Liver (tissue), 3 donors: ENCODE measurements around the gene ACAT2.

Experiments used
- ATF3 ChIP-seq: IDR thresholded peaks from 2 replicates; pipeline ENCODE4 v1.6.1; 2016; ENCODE audit warnings: antibody characterized with exemption
- CTCF ChIP-seq: fragments of 150-350 bp; IDR thresholded peaks from 2 replicates; pipeline ENCODE4 v1.5.1; 2017; ENCODE audit warnings: improper control_type of control experiment, low read depth, low read length; ENCODE audit not compliant: missing input control
- EGR1 ChIP-seq, 2 donors: IDR thresholded peaks; 2 replicates each; pipeline ENCODE4 v1.6.1; 2016 to 2018; ENCODE audit warnings: antibody characterized with exemption in 2 of 2, low read depth in 2 of 2
- FOXA2 ChIP-seq: IDR thresholded peaks from 2 replicates; pipeline ENCODE4 v1.6.1; 2016; ENCODE audit warnings: antibody characterized with exemption
- GABPA ChIP-seq, 2 donors: IDR thresholded peaks in 1 of 2; conservative IDR thresholded peaks in 1 of 2; 2 replicates each; pipeline ENCODE4 v1.6.1; 2016; ENCODE audit warnings: antibody characterized with exemption in 2 of 2, mild to moderate bottlenecking in 1 of 2, moderate library complexity in 1 of 2
- HNF4G ChIP-seq: IDR thresholded peaks from 2 replicates; pipeline ENCODE4 v1.6.1; 2016; ENCODE audit warnings: antibody characterized with exemption
- JUND ChIP-seq, 2 donors: IDR thresholded peaks; 2 replicates each; pipeline ENCODE4 v1.6.1; 2016; ENCODE audit warnings: antibody characterized with exemption in 2 of 2
- MAX ChIP-seq: IDR thresholded peaks from 2 replicates; pipeline ENCODE4 v1.6.1; 2016; ENCODE audit warnings: antibody characterized with exemption
- RAD21 ChIP-seq, 2 donors: IDR thresholded peaks; 2 replicates each; pipeline ENCODE4 v1.6.1; 2016; ENCODE audit warnings: antibody characterized with exemption in 2 of 2, mild to moderate bottlenecking in 2 of 2
- RXRA ChIP-seq, 2 donors: IDR thresholded peaks; 2 replicates each; pipeline ENCODE4 v1.6.1; 2017 to 2018; ENCODE audit warnings: antibody characterized with exemption in 2 of 2, mild to moderate bottlenecking in 1 of 2
- SP1 ChIP-seq: IDR thresholded peaks from 2 replicates; pipeline ENCODE4 v1.6.1; 2018; ENCODE audit warnings: antibody characterized with exemption, mild to moderate bottlenecking
- TAF1 ChIP-seq: conservative IDR thresholded peaks from 2 replicates; pipeline ENCODE4 v1.6.1; 2016; ENCODE audit warnings: antibody characterized with exemption, mild to moderate bottlenecking
- YY1 ChIP-seq: IDR thresholded peaks from 2 replicates; pipeline ENCODE4 v1.6.1; 2016; ENCODE audit warnings: antibody characterized with exemption, mild to moderate bottlenecking
- TF ChIP-seq, protein P1 (sequence below): IDR thresholded peaks from 2 replicates; pipeline ENCODE4 v1.6.1; 2016; ENCODE audit warnings: antibody characterized with exemption, mild to moderate bottlenecking
- donor health status: healthy.
- donor health status: healthy.

DNA sequence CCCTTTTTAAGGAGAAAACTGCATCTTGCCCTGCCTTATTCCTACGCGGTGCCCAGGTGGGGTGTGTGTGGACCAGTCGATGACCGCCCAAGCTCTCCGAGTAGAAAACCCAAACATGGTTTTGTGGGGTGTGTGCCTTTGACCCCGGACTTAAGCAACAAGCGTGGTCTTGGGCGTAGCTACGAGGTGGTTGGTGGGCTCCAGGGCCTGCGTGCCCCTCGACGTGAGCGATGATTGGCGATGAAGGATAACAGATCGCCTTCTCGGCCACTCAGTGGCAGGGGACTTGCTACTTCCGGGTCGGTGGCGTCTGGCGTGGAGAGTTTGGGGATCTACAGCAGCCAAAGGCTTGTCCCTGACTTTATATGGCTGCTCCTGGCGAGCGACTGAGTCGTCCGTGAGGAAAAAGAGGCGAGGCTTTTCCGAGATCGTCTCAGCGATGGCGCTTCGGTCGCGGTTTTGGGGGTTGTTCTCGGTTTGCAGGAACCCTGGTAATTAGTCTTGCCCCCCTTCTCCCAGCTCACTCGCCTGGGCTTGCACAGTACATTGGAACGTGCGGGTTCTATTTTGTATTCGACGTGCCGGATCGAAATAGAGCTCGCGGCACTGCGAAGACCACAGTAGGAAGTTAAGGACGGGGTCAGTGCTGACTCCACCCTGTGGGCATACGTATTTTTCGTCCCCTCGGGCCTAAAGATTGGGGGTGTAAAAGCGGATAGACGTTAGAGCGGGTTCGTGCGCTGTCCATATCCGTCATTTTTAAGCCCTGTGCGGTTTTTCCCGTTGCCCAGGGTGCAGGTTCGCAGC, 28.5 kb downstream of the ACAT2 start, which contains the start of gene MRPL18:
- no peak for TF ChIP-seq CTCF
- TF ChIP-seq, protein P1, sequence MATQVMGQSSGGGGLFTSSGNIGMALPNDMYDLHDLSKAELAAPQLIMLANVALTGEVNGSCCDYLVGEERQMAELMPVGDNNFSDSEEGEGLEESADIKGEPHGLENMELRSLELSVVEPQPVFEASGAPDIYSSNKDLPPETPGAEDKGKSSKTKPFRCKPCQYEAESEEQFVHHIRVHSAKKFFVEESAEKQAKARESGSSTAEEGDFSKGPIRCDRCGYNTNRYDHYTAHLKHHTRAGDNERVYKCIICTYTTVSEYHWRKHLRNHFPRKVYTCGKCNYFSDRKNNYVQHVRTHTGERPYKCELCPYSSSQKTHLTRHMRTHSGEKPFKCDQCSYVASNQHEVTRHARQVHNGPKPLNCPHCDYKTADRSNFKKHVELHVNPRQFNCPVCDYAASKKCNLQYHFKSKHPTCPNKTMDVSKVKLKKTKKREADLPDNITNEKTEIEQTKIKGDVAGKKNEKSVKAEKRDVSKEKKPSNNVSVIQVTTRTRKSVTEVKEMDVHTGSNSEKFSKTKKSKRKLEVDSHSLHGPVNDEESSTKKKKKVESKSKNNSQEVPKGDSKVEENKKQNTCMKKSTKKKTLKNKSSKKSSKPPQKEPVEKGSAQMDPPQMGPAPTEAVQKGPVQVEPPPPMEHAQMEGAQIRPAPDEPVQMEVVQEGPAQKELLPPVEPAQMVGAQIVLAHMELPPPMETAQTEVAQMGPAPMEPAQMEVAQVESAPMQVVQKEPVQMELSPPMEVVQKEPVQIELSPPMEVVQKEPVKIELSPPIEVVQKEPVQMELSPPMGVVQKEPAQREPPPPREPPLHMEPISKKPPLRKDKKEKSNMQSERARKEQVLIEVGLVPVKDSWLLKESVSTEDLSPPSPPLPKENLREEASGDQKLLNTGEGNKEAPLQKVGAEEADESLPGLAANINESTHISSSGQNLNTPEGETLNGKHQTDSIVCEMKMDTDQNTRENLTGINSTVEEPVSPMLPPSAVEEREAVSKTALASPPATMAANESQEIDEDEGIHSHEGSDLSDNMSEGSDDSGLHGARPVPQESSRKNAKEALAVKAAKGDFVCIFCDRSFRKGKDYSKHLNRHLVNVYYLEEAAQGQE = peak; percentile 92
- peak; percentile 34 for TF ChIP-seq HNF4G
- peak in 1 of 2 donors; percentile 67 for TF ChIP-seq RXRA (IDR thresholded peaks at IDR 0.05)
- TF ChIP-seq MAX = no peak
- TF ChIP-seq FOXA2 = no peak
- TF ChIP-seq YY1 = peak; percentile 71
- no peak for TF ChIP-seq GABPA (IDR thresholded peaks at IDR 0.05 in 1 of 2, conservative IDR thresholded peaks at IDR 0.05 in 1 of 2)
- peak; percentile 60 for TF ChIP-seq TAF1
- peak; percentile 75 for TF ChIP-seq SP1
- TF ChIP-seq RAD21 (IDR thresholded peaks at IDR 0.05) = peak in 1 of 2 donors; percentile 48
- no peak for TF ChIP-seq ATF3
- no peak for TF ChIP-seq JUND (IDR thresholded peaks at IDR 0.05)
- peak; percentile 4 to 26 for TF ChIP-seq EGR1 (IDR thresholded peaks at IDR 0.05; ENCODE audit: low read depth in 2 of 2)
